Fibroblast of villous mesenchyme (primary cell): ENCODE data around the gene AGXT2. TPM values are rescaled to one million over a fixed set of nuclear protein-coding genes. Genes with fewer than 3 reads are reported as not detected.
"Not testable (repeated sequence)": the region's sequence is repeated elsewhere in the genome, so short reads cannot be mapped to it uniquely, and the experiment has no call there.

Experiments
- DNase-seq: peaks from one replicate; pipeline ENCODE4 v3.0.0-alpha.2; 2010; ENCODE audit warnings: low read depth
- H3K4me3 ChIP-seq: 2 replicates; pipeline ENCODE4 v1.5.1; 2011; ENCODE audit warnings: low read depth, mild to moderate bottlenecking, low read length
- CTCF ChIP-seq: IDR thresholded peaks from 2 replicates; pipeline ENCODE4 v1.5.1; 2012; ENCODE audit warnings: low read depth, mild to moderate bottlenecking, low read length; ENCODE audit not compliant: insufficient read depth
- total RNA-seq: library from RNA; depleted of rRNA; stranded (reverse); fragments of >200 nt; gene quantifications from 2 replicates; pipeline ENCODE4 v1.2.3, GENCODE V29; 2012

AGXT2 gene
- total RNA-seq, 1 donor: not detected

- no peak for DNase-seq
- H3K4me3 ChIP-seq: no peak overlapping the region
- TF ChIP-seq CTCF: no peak
Measured at GRCh38 chr5:35044649-35045048, 3.1 kb downstream of the AGXT2 start.

- TF ChIP-seq CTCF: no peak
- H3K4me3 ChIP-seq: no peak overlapping the region
- no peak for DNase-seq
Measured at GRCh38 chr5:35042781-35043180, 5.0 kb downstream of the AGXT2 start.

GRCh38 chr5:35041261-35041660 is 6.5 kb downstream of the AGXT2 start:
- no peak for DNase-seq
- no peak for TF ChIP-seq CTCF
- no peak overlapping the region for H3K4me3 ChIP-seq

GRCh38 chr5:35038891-35039290 is 8.9 kb downstream of the AGXT2 start:
- DNase-seq: no peak
- no peak overlapping the region for H3K4me3 ChIP-seq
- no peak for TF ChIP-seq CTCF

GRCh38 chr5:35036536-35036935 is 11.2 kb downstream of the AGXT2 start:
- no peak overlapping the region for H3K4me3 ChIP-seq
- no peak for DNase-seq
- no peak for TF ChIP-seq CTCF

- H3K4me3 ChIP-seq, DNase-seq: not testable (repeated sequence)
Measured at GRCh38 chr5:35035929-35036328, 11.8 kb downstream of the AGXT2 start.

GRCh38 chr5:35035271-35035670 is 12.5 kb downstream of the AGXT2 start:
- DNase-seq: no peak
- TF ChIP-seq CTCF: no peak
- H3K4me3 ChIP-seq: no peak overlapping the region
